HepG2 (cell line): ENCODE data around the gene PNLIPRP1.

Experiments used
- POLR2A ChIP-seq, 2 experiments: IDR thresholded peaks; 2 replicates each; pipeline ENCODE4 v1.6.1; 2011; ENCODE audit warnings: low read depth in 2 of 2, low read length in 2 of 2, mild to moderate bottlenecking in 1 of 2, moderate library complexity in 1 of 2; ENCODE audit not compliant: insufficient read depth in 1 of 2
- SP5 ChIP-seq: IDR thresholded peaks from 2 replicates; pipeline ENCODE4 v1.6.1; 2016; ENCODE audit warnings: low read depth, borderline replicate concordance
- TCF7L2 ChIP-seq: IDR thresholded peaks from 2 replicates; pipeline ENCODE4 v1.6.1; 2011; ENCODE audit warnings: mild to moderate bottlenecking, low read depth, low read length, moderate library complexity
- TF ChIP-seq, protein P1 (sequence below): sonication (generic); formaldehyde crosslinking; IDR thresholded peaks from 2 replicates; pipeline ENCODE4 v1.5.0; 2020; ENCODE audit warnings: mild to moderate bottlenecking, missing genetic modification reagents, borderline replicate concordance

DNA sequence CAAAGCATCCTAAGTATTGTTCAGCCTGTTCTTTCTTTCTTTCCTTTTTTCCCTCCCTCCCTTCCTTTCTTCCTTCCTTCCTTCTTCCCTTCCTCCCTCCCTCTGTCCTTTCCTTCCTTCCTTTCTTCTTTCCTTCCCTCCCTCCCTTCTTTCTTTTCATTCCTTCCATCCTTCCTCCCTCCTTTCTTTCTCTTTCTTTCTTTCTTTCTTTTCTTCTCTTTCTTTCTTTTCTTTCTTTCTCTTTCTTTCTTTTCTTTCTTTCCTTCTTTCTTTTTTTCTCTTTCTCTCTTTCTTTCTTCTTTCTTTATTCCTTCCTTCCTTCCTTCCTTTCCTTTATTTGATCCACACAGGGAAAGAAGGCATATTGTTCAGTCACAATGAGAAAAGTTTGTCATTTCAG, 23.8 kb upstream of the PNLIPRP1 start:
- TF ChIP-seq TCF7L2 (no peak), POLR2A (IDR thresholded peaks at IDR 0.05; ENCODE audit: insufficient read depth in 1 of 2, low read depth in 2 of 2, low read length in 2 of 2) (no peak), SP5 (CRISPR knock-in tag) (no peak)
- TF ChIP-seq, protein P1, sequence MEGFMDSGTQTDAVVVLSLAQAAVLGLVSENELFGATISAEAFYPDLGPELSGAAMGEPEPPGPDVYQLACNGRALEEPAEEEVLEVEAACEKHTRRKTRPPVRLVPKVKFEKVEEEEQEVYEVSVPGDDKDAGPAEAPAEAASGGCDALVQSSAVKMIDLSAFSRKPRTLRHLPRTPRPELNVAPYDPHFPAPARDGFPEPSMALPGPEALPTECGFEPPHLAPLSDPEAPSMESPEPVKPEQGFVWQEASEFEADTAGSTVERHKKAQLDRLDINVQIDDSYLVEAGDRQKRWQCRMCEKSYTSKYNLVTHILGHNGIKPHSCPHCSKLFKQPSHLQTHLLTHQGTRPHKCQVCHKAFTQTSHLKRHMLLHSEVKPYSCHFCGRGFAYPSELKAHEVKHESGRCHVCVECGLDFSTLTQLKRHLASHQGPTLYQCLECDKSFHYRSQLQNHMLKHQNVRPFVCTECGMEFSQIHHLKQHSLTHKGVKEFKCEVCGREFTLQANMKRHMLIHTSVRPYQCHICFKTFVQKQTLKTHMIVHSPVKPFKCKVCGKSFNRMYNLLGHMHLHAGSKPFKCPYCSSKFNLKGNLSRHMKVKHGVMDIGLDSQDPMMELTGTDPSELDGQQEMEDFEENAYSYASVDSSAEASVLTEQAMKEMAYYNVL (CRISPR knock-in tag), result no peak
